ENCODE results near the gene METRNL. TPM values are rescaled to one million over a fixed set of nuclear protein-coding genes. Genes with fewer than 3 reads are reported as not detected.

The METRNL gene
- total RNA-seq, 6 experiments from 2014 or later = 54.4 to 96.7 (median 90.9) TPM

DNA sequence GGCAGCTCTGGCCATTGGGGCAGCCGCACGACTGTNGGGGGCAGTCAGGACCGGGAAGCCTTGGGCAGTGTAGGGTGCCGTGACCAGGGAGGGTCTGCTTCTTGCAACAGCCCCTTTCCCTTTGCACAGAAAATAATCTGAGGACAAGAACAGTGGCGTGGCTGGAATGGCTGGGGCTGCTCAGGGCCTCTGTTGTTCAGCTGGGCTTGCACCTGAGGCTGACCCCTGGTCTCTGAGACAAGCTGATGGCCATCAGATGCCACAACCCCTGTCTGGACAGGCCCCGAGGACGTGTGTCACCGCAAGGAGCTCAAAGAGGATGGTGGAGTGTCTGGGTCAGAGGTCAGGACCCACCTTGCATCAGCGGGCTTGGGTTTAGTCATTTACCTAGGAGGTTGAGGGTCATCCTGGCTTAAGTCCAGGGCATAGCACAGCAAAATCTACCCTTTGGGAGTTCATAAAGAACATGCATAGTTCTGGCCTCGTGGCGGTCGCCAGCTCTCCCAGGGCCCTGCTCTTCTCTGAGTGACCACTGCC lies 46.9 kb downstream of the METRNL start:
- H3K9me3 Mint-ChIP-seq = no peaks in the 10 kb centered on the region
- no peaks in the 10 kb centered on the region for H3K36me3 Mint-ChIP-seq (ENCODE audit: low read depth)
- TF ChIP-seq, protein P1, sequence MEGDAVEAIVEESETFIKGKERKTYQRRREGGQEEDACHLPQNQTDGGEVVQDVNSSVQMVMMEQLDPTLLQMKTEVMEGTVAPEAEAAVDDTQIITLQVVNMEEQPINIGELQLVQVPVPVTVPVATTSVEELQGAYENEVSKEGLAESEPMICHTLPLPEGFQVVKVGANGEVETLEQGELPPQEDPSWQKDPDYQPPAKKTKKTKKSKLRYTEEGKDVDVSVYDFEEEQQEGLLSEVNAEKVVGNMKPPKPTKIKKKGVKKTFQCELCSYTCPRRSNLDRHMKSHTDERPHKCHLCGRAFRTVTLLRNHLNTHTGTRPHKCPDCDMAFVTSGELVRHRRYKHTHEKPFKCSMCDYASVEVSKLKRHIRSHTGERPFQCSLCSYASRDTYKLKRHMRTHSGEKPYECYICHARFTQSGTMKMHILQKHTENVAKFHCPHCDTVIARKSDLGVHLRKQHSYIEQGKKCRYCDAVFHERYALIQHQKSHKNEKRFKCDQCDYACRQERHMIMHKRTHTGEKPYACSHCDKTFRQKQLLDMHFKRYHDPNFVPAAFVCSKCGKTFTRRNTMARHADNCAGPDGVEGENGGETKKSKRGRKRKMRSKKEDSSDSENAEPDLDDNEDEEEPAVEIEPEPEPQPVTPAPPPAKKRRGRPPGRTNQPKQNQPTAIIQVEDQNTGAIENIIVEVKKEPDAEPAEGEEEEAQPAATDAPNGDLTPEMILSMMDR (IDR thresholded peaks at IDR 0.05) = no peak
- no peak for DNase-seq
- peaks cover 21% of the 10 kb centered on the region for H3K27me3 Mint-ChIP-seq (ENCODE audit: insufficient read depth)
- H3K27ac Mint-ChIP-seq = no peak overlapping the region
- no peak overlapping the region for H3K4me3 Mint-ChIP-seq
- H3K4me1 Mint-ChIP-seq (ENCODE audit: low read depth) = no peaks in the 10 kb centered on the region

DNA sequence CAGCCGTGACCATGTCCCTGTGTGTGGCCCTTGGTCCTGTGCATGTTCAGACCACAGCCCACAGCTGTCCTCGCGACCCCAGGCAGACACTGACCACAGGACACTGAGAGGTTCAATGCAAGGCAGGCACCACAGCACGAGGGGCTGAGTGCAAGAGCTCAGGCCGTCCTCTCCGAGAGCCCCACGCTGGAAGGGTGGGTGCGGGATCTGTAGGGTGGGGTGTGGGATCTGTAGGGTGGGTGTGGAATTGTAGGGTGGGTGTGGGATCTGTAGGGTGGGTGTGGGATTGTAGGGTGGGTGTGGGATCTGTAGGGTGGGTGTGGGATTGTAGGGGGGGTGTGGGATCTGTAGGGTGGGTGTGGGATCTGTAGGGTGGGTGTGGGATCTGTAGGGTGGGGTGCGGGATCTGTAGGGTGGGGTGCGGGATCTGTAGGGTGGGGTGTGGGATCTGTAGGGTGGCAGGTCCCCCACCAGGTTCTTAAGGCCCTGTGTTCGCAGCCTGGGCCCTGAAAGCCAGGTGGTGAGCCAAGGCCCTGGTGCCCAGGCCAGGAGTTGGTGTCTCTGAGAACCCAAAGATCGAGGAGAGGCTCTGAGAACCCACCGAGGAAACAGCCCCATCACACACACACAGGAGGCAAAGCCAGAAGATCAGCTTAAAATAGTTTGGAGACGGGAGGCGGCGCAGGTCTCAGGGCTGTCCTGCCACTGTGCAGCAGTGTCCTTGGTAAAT lies 48.2 kb downstream of the METRNL start:
- TF ChIP-seq, protein P1 (IDR thresholded peaks at IDR 0.05) = no peak
- Mint-ChIP-seq H3K27ac (no peak overlapping the region), H3K27me3 (ENCODE audit: insufficient read depth) (peaks cover 29% of the 10 kb centered on the region), H3K4me3 (no peak overlapping the region), H3K4me1 (ENCODE audit: low read depth) (peaks cover 7% of the 10 kb centered on the region), H3K9me3 (no peaks in the 10 kb centered on the region), H3K36me3 (ENCODE audit: low read depth) (no peaks in the 10 kb centered on the region)
- DNase-seq = no peak

GRCh38 chr17:83128306-83129240 lies 49.2 kb downstream of the METRNL start:
- TF ChIP-seq, protein P1 (IDR thresholded peaks at IDR 0.05) = no peak
- Mint-ChIP-seq H3K4me3 (no peak overlapping the region), H3K9me3 (no peaks in the 10 kb centered on the region), H3K36me3 (ENCODE audit: low read depth) (no peaks in the 10 kb centered on the region), H3K27ac (no peak overlapping the region), H3K27me3 (ENCODE audit: insufficient read depth) (peaks cover 32% of the 10 kb centered on the region), H3K4me1 (ENCODE audit: low read depth) (peaks cover 17% of the 10 kb centered on the region)
- DNase-seq = no peak

DNA sequence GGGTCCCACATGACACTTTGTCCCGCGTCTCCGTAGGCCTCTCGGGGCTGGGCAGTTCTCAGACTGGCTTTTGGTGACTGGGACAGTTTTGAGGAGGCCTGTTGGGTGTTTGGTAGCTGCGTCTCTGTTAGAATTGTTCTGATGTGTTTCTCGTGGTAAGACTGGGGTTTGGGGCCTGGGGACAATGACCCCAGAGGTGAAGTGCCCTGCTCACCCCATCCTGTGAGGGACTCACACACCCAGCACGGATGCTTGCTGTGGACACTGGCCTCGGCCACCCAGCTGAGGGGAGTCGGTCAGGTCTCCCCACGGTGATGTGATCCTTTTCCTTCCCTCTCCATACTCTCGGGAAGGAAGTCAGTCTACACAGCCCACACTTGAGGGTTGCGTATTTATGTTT lies 50.3 kb downstream of the METRNL start:
- Mint-ChIP-seq H3K36me3 (ENCODE audit: low read depth) (no peaks in the 10 kb centered on the region), H3K9me3 (no peaks in the 10 kb centered on the region), H3K4me3 (no peak overlapping the region), H3K27me3 (ENCODE audit: insufficient read depth) (peaks cover 32% of the 10 kb centered on the region), H3K4me1 (ENCODE audit: low read depth) (peaks cover 20% of the 10 kb centered on the region), H3K27ac (no peak overlapping the region)
- no peak for DNase-seq
- TF ChIP-seq, protein P1 (IDR thresholded peaks at IDR 0.05) = no peak

- H3K27ac Mint-ChIP-seq = no peak overlapping the region
- TF ChIP-seq, protein P1 (IDR thresholded peaks at IDR 0.05) = no peak
- no peaks in the 10 kb centered on the region for H3K36me3 Mint-ChIP-seq (ENCODE audit: low read depth)
- peaks cover 28% of the 10 kb centered on the region for H3K27me3 Mint-ChIP-seq (ENCODE audit: insufficient read depth)
- DNase-seq = no peak
- H3K4me1 Mint-ChIP-seq (ENCODE audit: low read depth) = peaks cover 20% of the 10 kb centered on the region
- H3K4me3 Mint-ChIP-seq = no peak overlapping the region
- no peaks in the 10 kb centered on the region for H3K9me3 Mint-ChIP-seq
Observed at GRCh38 chr17:83131401-83132011, 52.1 kb downstream of the METRNL start.
